Measurements from ENCODE around the gene AP4S1.

GRCh38 chr14:31038521-31039166 lies 13.2 kb downstream of the AP4S1 start:
- no peak for TF ChIP-seq YY1 (IDR thresholded peaks at IDR 0.05; ENCODE audit: insufficient read depth, insufficient read length)
- TF ChIP-seq ZNF274 (IDR thresholded peaks at IDR 0.05; ENCODE audit: low read depth, low read length) = no peak
- TF ChIP-seq SUZ12 (IDR thresholded peaks at IDR 0.05; ENCODE audit: extremely low read depth, insufficient read depth, insufficient read length) = no peak

All from NT2/D1 (cell line).